GM19193 (cell line): Measurements from ENCODE around the gene PTPRH.
A peak's percentile ranks its signal among the peaks of the same experiment; 100 is the strongest.

Experiments
- POLR2A ChIP-seq: IDR thresholded peaks from 4 replicates; pipeline ENCODE4 v1.6.1; 2011; ENCODE audit not compliant: insufficient read depth, insufficient read length; ENCODE audit errors: extremely low read depth

Gene PTPRH

GRCh38 chr19:55231391-55232285, 22.3 kb upstream of the PTPRH start:
- no peak for TF ChIP-seq POLR2A

DNA sequence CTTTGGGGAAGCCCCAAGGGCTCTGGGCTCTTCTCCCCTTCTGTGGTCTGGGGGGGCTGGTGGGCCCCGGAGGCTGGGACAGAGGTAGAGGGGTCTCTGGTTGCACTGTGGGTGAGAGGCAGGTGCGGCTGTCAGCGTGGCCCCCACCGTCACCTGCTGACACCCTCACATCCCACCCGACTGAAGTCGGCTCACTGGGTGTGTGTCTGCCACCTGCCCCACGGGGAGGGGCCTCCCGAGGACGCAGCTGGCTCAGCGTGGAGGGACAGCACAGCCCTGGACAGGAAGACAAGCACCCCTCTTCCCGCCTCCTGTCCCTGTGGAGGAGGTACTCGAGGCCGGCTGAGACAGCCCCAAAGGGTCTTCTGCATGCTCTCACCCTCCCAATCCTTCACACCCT, 21.5 kb upstream of the PTPRH start:
- no peak for TF ChIP-seq POLR2A

DNA sequence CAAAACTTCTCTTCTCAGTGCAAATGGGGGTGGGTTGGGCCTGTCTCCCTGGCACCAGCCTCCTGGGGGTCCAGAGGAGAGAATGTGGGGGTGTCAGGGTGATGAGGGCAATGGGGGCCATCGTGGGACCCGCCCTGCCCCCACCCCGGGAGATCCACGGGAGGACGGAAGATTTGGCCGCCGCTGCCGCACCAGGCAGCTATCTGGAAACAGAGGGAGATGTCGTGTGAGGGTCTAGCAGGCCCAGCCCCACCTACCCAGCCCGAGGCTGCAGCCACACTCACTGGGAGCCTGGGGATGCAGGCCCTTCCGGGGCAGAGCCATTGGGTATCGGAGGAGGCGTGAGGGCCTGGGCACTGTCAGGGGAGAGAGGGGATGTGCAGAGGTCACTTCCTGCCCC, 21.0 kb upstream of the PTPRH start:
- TF ChIP-seq POLR2A = no peak

DNA sequence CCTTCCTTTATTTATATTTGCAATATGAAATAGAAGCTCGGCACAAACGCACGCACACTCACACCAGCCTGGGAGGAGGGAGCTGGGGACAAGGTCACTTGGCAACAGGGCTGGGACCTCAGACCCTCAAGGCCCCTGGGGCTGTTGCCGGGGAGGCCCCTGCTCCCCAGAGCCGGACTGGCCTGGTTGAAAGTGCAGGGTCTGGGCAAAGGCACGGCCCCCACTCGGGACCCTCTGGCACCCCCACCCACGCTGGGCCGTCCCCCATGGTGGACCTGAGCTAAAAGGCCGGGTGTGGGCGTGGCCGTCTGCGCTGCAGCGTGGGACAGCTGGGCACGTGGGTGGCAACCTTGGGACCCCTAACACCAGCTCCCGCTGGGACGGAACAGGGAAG, 20.5 kb upstream of the PTPRH start:
- no peak for TF ChIP-seq POLR2A

- no peak for TF ChIP-seq POLR2A
Measured at GRCh38 chr19:55229145-55229788, 20.0 kb upstream of the PTPRH start.

DNA sequence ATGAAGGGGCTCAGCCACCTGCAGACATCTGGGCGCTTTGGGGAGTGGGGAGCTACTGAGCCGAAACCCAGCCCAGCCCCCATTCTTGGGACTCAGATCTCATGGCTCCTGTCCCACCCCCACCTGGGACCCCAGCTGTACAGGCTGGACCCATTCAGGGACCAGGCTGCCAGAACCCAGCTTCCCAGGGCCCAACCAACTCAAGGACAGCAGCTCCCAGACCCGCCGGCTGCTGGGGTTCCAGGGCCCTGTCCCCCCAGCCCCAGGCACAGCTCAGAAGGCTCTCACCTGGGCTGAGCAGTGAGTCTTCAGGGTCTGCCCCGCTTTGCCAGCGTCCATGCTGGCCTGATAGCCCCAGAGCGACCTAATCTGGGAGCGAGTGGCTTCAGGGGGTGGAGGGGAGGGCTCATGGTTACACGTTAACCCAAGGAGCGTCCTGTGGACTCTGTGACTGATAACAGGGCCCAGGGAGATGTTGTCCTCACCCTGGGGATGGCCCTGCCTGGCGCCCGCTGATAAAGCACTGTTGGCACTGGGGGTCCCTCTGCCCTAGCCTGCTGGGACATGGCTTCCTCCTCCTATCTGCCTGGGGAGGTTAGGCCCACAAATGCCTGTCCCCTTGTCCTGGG, 19.2 kb upstream of the PTPRH start, which contains the start of gene TMEM86B:
TSS of gene TMEM86B (minus strand) at position 361 of the 629 bp plus-strand sequence. CDS start at position 339, 22 bp downstream.
- no peak for TF ChIP-seq POLR2A

GRCh38 chr19:55228015-55228391, 18.7 kb upstream of the PTPRH start:
- peak; percentile 7 for TF ChIP-seq POLR2A

DNA sequence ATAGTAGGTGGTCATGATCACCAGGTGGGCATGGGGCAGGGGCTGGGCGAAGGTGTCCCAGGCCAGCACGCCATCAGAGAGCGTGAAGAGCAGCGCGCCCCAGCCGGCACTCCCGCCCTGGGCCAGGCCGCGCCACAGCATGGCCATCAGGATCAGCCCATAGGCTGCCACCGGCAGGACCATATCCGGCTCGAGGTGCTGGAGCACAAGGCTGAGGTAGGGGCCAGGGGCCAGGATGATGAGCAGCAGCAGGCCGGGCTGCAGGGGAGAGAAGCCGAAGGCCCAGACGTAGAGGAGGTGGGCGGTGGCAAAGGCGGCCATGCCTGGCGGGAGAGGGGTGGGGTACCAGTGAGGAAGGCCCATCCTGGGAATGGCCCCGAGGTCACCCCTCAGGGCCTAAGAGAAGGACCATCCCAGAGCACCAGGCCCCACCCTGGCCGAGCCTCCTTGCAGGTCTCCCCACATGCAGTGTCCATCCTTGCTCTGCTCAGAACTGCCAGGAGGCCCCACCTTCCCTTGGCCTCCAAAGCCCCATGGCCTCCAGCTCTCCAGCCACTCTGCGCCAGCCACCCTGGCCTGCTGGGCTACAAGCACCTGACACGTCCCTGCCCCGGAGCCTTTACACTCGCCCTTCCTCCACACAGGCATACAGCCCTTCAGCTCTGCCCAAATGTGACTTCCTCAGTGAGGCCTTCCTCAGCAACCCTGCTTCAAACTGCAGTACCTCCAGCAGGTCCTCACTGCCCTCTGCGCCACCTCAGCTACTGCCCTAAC, 18.1 kb upstream of the PTPRH start:
- TF ChIP-seq POLR2A = no peak

- TF ChIP-seq POLR2A = no peak
Measured at GRCh38 chr19:55226788-55227187, 17.5 kb upstream of the PTPRH start.

DNA sequence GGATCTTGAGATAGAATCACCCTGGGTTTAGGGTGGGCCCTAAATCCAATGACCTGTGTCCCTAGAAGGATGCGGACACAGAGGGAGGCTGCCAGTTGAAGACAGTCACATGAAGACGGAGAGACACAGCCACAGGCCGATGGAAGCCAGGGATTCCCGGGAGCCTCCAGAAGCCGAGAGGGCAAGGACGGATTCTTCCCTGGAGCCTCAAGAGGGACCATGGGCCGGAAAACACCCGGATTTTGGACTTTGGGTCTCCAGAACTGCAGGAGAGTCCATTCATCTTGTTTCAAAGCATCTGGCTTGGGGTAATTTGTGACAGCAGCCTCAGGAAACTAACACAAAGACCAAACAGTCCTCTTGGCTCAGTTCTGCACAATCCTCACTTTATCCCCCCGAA, 17.0 kb upstream of the PTPRH start:
- no peak for TF ChIP-seq POLR2A

- TF ChIP-seq POLR2A = no peak
Measured at GRCh38 chr19:55225415-55225958, 16.2 kb upstream of the PTPRH start.

DNA sequence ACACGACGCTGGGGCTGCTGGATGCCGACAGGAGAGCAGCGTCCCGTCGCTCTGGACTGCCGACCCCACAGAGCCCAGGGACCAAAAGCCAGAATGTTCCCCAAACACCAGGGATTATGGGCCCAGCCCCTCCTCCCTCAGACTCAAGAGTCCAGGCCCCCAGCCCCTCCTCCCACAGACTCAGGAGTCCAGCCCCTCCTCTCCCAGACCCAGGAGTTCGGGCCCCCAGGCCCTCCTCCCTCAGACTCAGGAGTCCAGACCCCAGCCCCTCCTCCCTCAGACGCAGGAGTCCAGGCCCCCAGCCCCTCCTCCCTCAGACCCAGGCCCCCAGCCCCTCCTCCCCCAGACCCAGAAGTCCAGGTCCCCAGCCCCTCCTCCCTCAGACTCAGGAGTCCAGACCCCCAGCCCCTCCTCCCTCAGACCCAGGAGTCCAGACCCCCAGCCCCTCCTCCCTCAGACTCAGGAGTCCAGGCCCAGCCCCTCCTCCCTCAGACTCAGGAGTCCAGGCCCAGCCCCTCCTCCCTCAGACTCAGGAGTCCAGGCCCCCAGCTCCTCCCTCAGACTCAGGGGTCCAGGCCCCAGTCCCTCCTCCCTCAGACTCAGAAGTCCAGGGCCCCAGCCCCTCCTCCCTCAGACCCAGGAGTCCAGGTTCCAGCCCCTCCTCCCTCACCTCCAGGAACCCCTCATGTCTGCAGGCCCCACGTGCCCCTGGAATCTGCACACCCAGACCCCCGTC, 15.5 kb upstream of the PTPRH start:
- peak; percentile 6 for TF ChIP-seq POLR2A

DNA sequence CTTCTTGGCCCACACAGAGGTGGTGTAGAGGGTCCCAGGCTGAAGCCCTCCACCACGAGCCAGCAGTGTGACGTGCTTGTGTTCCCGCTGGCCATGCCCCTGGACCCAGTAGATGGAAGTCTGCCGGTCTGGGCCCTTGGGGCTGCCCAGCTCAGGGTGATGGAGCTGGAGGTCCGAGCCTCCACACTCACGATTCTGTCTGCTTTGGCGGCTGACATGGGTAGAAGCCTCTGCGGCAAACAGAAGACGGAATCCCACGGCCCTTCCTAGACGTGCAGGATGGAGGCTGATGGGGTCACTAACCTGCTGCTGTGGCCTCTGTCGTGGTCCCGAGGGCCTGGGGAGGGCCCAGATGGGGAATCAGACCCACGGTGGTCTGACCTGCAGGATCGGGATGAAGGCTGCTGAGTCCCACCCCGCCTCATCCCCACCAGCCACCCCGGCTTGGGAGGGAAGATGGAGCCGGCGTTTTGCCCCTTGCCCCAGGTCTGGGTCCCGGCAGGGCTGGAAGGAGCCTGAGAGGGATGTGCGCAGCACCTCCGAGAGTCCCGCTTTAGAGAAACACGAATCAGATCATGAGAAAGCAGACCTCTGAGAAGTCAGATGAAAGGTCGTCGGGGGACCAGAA, 14.9 kb upstream of the PTPRH start:
- no peak for TF ChIP-seq POLR2A
